Testis (tissue), 2 donors: ENCODE measurements around the gene SPACDR.

Source experiments
- CTCF ChIP-seq, 3 experiments: fragments of 450-650 bp in 2 of 3; fragments of 200-600 bp in 1 of 3; sonication (generic) in 1 of 3; IDR thresholded peaks; one replicate each; pipeline ENCODE4 v1.5.1; 2016 to 2019; ENCODE audit warnings: antibody characterized with exemption in 3 of 3, mild to moderate bottlenecking in 2 of 3, moderate library complexity in 1 of 3
- POLR2A ChIP-seq: fragments of 450-650 bp; IDR thresholded peaks from one replicate; pipeline ENCODE4 v1.6.1; 2017; ENCODE audit warnings: antibody characterized with exemption, mild to moderate bottlenecking, moderate library complexity

- no peak for TF ChIP-seq POLR2A
- no peak for TF ChIP-seq CTCF (IDR thresholded peaks at IDR 0.05)
Measured at GRCh38 chr7:100426516-100426915, 37.5 kb downstream of the SPACDR start.
